Hindlimb muscle (tissue), 1 donor: ENCODE results near the gene NRXN3. TPM values are rescaled to one million over a fixed set of nuclear protein-coding genes. Genes with fewer than 3 reads are reported as not detected.

ENCODE experiments used
- DNase-seq: peaks from one replicate; pipeline ENCODE4 v3.0.0-alpha.2; 2013
- polyA plus RNA-seq: library from polyadenylated mRNA; unstranded; fragments of 120-200 nt; gene quantifications from one replicate; pipeline ENCODE4 v1.2.1, GENCODE V29; 2013; ENCODE audit not compliant: insufficient read length

The NRXN3 gene
- polyA plus RNA-seq, 1 donor = 0.40 TPM

DNA sequence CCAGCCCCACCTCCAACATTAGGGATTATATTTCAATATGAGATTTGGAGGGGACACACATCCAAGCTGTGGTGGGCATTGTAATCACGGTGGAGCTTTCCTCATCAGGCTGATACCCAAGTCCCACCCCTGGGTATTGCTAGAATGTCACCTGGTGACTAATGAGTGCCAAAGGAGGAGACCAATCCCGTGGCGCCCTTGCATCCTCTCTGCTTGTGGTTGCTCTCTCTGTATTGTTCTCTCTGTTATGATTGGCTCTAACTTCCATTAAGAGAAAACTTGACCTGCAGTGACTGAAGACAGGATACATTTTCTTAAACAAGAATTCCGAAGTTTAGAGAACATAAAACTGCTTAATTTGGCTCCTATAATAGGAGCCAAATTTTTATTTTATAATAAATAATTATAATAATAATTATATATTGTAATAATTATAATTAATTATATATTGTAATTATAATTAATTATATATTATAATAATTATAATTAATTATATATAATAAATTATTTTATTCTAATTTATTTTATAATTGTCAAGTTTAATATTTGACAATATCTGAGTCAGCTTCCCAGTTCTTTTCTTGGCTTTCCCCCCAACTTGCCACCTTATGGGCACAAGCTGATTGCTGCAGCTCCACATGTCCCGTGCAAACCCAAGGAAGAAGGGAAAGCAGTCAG, 1621.0 kb downstream of the NRXN3 start:
- no peak for DNase-seq

DNA sequence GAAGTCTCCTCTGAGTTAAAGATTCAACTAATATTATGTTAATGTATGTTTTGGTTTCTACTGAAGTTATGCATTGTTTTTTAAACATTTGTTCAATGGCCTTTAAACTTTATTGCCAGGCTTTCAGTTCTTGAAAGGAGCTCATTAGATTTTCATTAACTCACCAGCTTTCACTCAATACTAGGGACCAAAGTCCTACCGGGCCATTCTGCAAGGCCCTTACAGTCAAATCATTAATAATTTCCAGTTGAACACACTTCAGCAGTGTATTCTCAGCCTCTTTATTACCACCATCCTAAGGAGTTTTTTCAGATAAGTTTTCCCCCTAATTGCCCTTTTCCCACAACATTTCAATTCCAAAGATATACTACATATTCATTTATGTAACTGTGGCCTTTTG, 1631.9 kb downstream of the NRXN3 start:
- DNase-seq = no peak

DNA sequence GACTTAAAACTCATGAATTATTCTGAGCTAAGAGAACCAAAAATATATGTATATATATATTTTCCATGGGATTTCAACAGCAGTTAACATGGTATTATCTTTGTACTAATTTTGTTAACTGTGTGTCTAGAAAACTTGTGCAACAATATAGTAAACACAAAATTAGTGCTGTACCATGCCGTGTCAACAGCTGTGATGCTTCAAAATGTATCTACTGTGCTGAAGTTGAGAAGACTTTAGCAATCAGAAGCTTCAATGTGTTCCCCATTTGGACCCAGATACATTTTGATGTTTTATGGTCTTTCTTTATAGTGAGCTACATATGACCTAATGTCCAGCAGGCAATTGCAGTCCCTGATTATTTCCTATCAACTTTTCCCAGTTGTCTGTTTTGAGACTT, 1635.5 kb downstream of the NRXN3 start:
- no peak for DNase-seq

DNA sequence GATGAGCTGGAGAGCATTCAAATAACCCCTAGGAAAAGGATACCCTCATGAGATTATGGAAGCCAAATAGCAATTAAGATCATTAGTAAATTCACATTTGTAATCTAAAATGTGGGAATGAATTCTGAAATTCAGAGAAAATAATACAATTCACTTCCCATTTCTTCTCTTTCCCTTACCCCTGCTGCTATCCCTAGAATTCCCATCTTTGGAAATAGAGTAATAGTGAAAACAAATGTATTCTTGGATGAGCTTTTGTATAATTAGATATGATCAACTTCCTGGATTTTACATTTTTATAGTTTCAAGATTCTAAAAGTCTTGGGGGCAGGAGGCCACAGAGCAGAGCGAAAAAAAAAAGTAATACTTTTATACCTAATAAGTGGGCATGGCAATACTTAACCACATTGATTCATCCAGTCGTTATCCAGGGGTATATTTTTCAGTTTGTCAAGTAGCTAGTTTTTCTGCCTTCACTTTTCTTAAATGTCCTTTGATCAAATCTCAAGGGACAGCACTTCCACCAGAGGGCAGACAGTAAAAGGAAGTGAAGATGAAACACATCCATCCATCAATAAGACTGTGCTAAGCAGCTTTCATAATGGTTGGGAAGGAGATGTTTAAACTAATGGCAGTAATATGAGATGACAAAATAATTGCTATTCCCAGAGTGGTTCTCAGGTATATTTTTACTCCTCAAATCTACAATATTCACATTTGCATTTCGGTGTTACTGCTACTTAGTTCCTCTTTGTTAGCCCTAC, 1639.9 kb downstream of the NRXN3 start:
- no peak for DNase-seq

DNA sequence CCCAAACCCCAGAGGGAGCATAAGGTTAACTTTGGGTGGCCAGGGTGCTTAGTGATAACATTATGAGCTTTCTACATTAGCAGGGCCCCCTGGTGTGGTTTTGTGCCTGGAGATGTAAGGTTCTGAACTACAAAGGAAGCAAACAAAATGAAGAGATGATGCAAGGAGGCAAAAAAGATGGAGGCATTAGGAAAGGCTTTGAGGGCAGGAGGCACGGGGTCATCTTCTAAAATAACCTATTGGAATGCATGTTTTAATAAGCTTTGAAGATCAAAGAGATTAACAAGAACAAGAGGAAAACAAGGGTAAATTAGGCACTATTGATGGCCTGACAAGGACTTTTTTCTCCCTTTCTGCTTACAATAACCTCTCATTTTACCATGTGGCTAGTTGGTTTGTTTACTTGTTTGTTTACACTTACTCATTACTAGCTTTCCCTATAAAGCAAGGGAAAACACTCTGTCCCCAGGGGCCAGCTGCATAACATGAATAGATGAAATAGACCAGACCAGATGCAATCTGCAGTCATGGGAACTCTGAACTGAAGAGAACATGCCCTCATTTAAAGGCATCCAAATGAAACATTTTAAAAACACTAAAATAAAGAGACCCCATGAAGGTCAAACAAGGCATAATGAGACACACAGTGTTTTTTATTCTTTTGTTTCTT, 1650.8 kb downstream of the NRXN3 start:
- no peak for DNase-seq

DNA sequence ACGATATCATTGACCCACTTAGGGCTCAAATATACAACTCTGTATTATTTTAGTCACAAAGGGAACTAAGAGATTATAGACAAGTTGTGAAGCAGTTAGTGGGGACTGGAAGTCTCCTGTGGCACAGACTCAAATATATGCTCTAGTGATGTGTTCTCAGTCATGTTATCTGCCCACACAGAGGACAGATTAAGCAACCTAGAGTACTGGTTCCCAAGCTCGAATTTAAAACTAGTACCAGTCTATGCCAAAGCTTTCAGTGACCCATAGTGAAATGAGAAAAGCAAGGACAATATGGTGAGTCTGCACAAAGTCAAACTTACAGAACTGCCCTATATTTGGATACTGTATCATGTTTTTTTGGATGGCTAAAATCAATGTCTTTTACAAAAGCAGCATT, 1651.9 kb downstream of the NRXN3 start:
- no peak for DNase-seq

DNA sequence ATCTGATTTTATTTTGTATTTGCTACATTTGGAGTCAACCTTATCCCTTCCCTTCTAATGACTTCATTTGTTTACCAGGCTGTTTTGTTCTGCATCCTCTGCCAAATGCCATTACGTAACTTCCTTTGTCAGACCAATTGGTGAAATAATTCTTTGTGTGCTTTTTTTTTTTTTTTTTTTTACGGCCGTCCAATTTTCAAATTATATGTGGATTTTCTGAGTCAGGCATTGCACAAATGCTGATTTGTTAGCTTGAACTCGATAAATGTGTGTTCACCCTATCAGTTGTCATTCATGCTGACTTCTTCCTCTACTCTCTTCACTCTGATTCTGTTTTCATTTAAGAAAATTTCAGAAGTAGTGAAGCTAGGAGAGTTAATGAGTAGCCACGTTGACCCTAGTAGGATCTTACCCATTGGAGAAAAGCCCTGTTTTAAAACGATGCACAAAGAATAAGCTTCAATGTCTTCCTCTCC, 1654.9 kb downstream of the NRXN3 start:
- DNase-seq = no peak

- DNase-seq = no peak
Measured at GRCh38 chr14:79826362-79826761, 1656.2 kb downstream of the NRXN3 start.

GRCh38 chr14:79829405-79830166, 1659.4 kb downstream of the NRXN3 start:
- no peak for DNase-seq

- DNase-seq = peak; percentile 54
Measured at GRCh38 chr14:79831195-79831892, 1661.2 kb downstream of the NRXN3 start.

DNA sequence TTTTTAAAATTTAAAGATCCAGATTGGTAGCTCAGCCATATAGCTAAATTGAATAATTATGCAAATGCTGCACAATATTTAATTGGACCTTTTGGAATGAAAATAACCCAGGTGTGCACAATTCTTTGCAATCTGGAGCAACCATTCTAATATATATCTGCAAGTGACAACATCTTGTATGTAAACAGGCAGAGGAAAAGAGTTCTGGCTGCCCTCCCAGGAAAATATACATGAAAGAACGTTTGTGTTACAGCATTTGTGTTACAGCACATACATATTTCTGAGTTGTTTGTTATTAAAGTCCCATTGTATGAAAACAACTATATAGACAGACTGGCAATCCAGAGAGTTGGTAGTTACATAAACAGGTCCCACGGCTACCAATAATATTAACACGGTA, 1663.6 kb downstream of the NRXN3 start:
- DNase-seq = no peak

GRCh38 chr14:79834868-79835267, 1664.7 kb downstream of the NRXN3 start:
- DNase-seq = no peak

- no peak for DNase-seq
Measured at GRCh38 chr14:79836577-79836976, 1666.4 kb downstream of the NRXN3 start.

- no peak for DNase-seq
Measured at GRCh38 chr14:79837699-79838098, 1667.5 kb downstream of the NRXN3 start.

DNA sequence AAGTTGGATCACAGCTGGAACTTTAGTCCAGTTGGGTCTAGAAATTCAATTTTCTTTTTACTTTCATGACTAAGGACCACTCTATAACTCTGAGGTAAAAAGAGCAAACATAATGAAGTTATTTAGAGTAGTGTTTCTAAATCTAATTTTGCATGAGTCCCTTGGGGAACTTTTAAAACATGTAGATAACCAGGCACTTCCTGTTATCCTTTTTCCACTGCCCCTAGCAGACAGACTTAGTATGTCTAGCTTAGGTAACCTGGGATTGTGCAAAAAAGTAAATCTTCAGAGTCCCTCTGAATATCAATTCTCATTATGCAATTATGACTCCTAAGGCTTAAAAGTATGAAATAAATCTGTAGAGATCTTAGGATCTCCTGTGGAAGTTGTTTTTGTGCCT, 1669.9 kb downstream of the NRXN3 start:
- no peak for DNase-seq

GRCh38 chr14:79840831-79841230, 1670.7 kb downstream of the NRXN3 start:
- no peak for DNase-seq

- no peak for DNase-seq
Measured at GRCh38 chr14:79841433-79841832, 1671.3 kb downstream of the NRXN3 start.

DNA sequence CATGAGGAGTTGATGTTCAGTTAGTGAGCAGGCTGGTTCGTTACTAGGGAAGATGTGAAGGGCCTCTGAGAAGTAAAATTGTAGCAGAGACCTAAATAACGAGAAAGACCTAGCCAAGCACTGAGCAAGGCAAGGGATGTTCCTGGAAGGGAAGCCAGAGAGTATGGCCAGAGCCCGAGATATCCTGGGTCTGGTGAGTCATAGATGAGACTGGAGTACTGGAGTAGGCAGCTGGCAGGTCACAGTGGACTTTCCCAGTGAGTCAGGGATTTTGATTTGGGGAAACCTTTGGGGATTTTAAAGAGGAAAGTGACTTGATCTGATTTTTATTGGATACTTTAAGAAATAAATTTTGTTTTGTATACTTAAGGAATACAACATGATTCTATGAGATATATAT, 1672.1 kb downstream of the NRXN3 start:
- no peak for DNase-seq

- DNase-seq = no peak
Measured at GRCh38 chr14:79852950-79853744, 1683.0 kb downstream of the NRXN3 start.

DNA sequence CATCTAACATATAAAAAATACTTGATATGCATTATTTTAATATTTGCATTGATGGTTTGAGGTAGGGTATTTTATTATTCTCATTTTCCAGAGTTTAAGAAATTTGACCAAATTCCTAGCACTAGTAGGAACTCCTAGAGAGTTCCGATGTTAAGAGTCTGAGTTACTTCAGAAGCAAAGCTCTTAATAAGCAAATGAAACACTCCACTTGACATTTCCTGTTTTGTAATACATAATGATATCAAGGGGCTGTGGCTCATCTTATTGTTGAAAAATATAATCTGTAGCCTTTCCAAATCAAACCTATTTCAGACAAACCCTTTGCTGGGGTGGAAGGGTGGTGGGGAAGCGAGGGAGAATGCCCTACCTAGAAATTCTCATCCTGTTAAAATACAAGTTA, 1685.6 kb downstream of the NRXN3 start:
- no peak for DNase-seq

GRCh38 chr14:79856381-79856780, 1686.2 kb downstream of the NRXN3 start:
- no peak for DNase-seq
